ENCODE measurements around the gene ZSCAN1.

The ZSCAN1 gene

GRCh38 chr19:58038688-58039204 lies 4.9 kb downstream of the ZSCAN1 start:
- TF ChIP-seq, protein P1, sequence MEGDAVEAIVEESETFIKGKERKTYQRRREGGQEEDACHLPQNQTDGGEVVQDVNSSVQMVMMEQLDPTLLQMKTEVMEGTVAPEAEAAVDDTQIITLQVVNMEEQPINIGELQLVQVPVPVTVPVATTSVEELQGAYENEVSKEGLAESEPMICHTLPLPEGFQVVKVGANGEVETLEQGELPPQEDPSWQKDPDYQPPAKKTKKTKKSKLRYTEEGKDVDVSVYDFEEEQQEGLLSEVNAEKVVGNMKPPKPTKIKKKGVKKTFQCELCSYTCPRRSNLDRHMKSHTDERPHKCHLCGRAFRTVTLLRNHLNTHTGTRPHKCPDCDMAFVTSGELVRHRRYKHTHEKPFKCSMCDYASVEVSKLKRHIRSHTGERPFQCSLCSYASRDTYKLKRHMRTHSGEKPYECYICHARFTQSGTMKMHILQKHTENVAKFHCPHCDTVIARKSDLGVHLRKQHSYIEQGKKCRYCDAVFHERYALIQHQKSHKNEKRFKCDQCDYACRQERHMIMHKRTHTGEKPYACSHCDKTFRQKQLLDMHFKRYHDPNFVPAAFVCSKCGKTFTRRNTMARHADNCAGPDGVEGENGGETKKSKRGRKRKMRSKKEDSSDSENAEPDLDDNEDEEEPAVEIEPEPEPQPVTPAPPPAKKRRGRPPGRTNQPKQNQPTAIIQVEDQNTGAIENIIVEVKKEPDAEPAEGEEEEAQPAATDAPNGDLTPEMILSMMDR (IDR thresholded peaks at IDR 0.05; ENCODE audit: control insufficient read depth, insufficient read depth, low read depth, low read length, missing control alignments) = no peak
- no peak overlapping the region for H3K4me3 ChIP-seq (ENCODE audit: control insufficient read depth, low read depth, low read length)
- DNase-seq (ENCODE audit: low read depth) = no peak

- TF ChIP-seq, protein P1 (IDR thresholded peaks at IDR 0.05; ENCODE audit: control insufficient read depth, insufficient read depth, low read depth, low read length, missing control alignments) = no peak
- H3K4me3 ChIP-seq (ENCODE audit: control insufficient read depth, low read depth, low read length) = no peak overlapping the region
- no peak for DNase-seq (ENCODE audit: low read depth)
Observed at GRCh38 chr19:58040751-58041525, 7.1 kb downstream of the ZSCAN1 start.

DNA sequence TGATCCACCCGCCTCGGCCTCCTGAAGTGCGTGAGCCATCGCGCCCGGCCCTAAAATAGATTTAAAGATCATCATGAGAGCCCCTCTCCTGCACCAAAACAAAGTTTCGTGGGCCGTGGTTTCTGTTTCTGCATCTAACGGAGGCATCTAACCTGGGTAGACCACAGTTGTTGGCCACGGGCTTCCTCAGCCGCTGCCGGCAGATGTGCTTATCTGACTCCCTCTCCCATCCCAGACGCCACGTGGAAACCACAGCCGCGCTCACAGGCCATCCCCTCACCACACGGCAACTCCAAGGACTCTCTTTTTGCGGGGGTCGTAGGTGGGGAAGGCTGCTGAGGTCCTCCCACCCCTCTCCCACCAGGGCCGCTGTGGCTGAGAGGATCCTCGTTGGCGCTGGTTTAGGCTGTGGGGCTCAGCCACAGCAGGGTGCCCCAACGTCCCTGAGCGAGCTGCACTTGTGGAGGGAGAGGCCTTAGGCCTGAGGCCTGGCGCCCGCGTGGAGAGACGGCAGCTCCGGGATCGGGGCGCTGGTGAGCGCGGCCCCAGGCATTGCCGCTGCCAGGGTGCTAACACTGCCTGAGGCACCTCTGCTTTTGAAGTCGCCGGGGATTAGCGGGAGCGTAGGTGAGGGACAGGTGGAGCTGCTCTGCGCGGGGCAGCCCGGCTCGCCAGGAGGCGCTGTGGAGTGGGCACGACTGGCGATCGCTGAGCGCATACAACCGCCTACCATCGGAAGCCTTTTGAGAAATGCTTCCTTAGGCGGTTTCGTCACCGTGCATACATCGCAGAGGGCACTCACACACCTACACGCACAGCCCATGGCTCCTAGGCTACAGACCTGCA lies 8.9 kb downstream of the ZSCAN1 start:
- no peak for DNase-seq (ENCODE audit: low read depth)
- TF ChIP-seq, protein P1 (IDR thresholded peaks at IDR 0.05; ENCODE audit: control insufficient read depth, insufficient read depth, low read depth, low read length, missing control alignments) = no peak
- H3K4me3 ChIP-seq (ENCODE audit: control insufficient read depth, low read depth, low read length) = no peak overlapping the region

DNA sequence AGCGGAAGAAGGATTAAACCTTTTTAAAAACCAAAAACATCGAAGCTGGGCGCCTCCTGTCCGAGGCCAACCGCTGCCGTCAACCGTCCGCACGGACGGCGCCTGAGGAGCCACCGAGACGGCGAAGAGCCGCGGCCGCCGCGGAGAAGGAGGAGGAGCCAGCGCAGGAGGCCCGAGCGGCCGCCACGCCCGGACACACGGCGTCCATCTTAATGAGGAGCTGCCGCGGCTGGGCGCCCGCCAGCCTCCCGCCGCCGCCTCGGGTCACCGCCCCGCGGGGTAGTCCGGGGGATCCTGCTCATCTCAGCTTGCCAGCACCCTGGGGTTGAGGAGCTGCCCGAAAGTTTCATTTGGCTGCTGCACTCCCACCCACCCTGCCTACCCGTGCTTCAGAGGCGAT lies 10.6 kb downstream of the ZSCAN1 start:
- no peak overlapping the region for H3K4me3 ChIP-seq (ENCODE audit: control insufficient read depth, low read depth, low read length)
- TF ChIP-seq, protein P1 (IDR thresholded peaks at IDR 0.05; ENCODE audit: control insufficient read depth, insufficient read depth, low read depth, low read length, missing control alignments) = no peak
- DNase-seq (ENCODE audit: low read depth) = no peak

DNA sequence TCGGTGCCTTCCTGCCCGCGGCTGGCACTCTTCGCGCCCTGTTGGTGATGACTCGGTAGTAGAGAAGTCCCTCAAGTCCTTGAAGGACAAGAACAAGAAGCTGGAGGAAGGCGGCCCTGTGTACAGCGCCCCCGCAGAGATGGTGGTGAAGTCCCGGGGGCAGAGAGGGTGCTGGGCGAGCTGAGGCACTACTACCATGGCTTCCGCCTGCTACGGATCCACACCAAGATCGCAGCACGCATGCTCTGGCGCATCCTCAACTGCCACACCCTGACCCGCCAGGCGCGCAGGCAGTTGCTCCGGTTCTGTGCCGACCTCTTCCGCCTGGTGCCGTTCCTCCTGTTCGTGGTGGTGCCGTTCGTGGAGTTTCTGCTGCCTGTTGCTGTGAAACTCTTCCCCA lies 11.1 kb downstream of the ZSCAN1 start:
- no peak for DNase-seq (ENCODE audit: low read depth)
- TF ChIP-seq, protein P1 (IDR thresholded peaks at IDR 0.05; ENCODE audit: control insufficient read depth, insufficient read depth, low read depth, low read length, missing control alignments) = no peak
- no peak overlapping the region for H3K4me3 ChIP-seq (ENCODE audit: control insufficient read depth, low read depth, low read length)

- no peak for DNase-seq (ENCODE audit: low read depth)
- TF ChIP-seq, protein P1 (IDR thresholded peaks at IDR 0.05; ENCODE audit: control insufficient read depth, insufficient read depth, low read depth, low read length, missing control alignments) = no peak
- H3K4me3 ChIP-seq (ENCODE audit: control insufficient read depth, low read depth, low read length) = no peak overlapping the region
Observed at GRCh38 chr19:58045411-58046050, 11.7 kb downstream of the ZSCAN1 start.

Data from AG09309 (cell line).